Activated T-helper 9 cell treated with anti-CD3 and anti-CD28 coated beads, Interleukin-2, amount 50 U/mL, for 16 hours (primary cell): ENCODE data around the gene TFEC.

Experiments
- DNase-seq: peaks from one replicate; pipeline ENCODE4 v3.0.0-alpha.2; 2020; ENCODE audit warnings: low read depth

The TFEC gene

DNA sequence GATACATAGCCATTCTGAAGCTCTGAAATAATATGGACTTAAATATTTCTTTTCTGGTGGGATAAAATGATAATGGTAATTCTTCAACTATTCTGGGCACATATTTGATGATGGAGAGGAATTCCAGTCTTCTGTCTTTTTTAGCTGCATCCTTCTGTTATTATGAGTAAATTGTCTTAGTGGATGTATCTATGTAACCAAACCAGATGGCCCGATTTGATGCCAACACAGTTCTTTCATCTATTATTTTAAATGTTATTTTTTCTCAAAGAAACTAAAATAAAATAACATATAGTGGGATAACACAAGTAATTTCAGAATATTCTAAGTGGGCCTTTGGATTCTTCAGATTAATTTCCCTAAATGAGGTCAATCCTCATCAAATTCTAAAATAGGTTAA lies 110.2 kb downstream of the TFEC start:
- DNase-seq, result no peak

DNA sequence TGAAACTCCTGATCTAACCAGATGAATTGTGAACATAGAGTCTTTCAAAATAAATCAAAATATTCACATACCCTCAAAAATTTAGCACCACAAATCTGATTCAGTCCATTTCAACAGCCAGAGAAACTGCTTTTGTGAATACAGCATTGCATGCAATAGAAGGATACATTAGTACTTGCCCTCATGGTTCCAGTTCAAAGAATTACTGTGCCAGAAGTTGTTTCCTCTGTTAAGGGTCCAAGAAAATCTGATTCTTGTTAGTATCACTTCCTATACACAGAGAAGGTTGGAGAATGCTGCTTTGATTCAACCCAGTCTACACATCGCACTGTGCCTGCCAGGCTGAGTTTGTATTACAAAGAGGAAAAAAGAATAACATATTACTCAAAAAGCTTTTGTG lies 115.6 kb downstream of the TFEC start:
- DNase-seq, result no peak

DNA sequence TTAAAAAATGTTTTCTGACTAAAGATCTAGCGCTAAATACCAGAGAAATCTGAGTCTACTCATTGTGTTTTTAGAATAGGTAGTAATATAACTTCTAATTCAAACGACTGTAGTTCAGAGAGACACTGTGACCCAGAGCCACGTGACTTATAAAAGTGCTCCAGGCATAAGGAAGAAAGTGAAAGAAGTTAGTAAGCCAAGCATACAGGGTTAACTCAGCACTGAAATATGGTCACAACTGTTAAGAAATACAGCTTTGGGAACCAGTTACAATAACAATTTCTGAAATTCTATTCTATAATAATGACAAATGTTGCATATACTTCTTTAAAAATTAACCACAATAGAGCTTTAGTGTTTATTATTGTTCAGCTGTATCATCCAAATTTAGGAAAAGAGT lies 119.1 kb downstream of the TFEC start:
- DNase-seq, result no peak

DNA sequence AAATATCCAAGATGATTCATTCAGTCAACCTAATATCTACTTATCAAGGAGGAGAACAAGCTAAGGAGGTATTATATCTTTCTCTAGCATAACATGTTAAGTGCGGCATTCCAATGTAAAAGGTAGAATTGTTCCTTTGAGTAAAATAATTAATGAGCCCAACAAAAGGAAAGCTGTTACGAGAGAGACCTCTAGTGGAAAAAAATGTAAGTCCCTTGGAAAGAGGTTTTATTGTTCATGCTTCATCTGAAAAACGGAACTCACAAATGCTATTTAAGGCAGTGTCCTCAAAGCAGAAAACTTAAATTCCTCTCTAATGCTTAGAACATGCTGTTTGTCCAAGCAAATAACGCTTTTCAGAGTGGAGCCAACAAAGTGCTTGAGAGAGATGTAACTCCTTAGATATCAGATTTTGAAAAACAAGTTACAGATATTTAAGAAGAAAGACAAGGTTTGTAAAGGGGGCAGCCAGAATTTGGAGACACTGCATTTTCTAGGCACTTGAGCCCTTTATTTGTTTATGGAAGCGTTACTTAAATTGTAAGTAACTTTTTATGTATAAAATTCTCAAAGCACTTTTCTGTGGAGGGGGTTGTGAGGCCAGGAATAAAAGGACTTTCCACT lies 119.9 kb downstream of the TFEC start:
- DNase-seq, result no peak

DNA sequence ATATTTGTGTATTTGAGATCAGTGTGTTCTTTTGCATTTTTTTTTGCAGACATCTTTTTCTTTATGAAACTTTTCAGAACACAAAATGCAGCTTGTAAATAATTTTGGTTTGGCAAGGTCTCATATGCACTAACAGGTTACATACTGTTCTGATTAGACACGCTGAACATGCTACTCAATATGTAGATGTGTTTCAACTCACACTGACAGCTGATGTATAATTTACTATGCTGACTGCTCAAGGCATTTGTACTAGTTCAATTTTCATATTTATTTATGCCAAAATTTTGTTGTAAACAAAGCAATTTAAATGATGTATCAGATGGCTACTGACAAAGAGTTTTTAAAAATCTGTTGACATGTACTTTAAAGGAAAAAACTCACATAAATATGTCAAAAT lies 123.8 kb downstream of the TFEC start:
- DNase-seq, result no peak

DNA sequence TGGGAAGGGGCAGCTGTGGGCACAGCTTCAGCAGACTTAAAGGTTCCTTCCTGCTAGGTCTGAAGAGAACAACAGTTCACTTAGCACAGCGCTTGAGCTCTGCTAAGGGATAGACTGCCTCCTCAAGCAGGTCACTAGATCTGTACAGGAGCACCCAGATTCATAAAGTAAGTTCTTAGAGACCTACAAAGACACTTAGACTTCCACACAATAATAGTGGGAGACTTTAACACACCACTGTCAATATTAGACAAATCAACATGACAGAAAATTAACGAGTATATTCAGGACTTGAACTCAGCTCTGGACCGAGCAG lies 140.9 kb downstream of the TFEC start:
- DNase-seq, result no peak

DNA sequence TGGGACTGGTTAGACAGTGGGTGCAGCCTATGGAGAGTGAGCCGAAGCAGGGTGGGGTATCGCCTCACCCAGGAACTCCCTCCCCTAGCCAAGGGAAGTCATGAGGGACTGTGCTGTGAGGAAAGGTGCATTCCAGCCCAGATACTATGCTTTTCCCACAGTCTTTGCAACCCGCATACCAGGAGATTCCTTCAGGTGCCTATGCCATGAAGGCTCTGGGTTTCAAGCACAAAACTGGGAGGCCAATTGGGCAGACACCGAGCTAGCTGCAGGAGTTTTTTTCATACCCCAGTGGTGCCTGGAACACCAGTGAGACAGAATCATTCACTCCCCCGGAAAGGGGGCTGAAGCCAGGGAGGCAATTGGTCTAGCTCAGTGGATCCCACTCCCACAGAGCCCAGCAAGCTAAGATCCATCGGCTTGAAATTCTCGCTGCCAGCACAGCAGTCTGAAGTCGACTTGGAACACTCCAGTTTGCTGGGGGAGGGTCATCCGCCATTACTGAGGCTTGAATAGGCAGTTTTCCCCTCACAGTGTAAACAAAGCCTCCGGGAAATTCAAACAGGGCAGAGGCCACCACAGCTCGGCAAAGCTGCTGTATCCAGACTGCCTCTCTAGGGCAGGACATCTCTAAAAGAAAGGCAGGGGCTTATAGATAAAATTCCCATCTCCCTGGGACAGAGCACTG lies 141.4 kb downstream of the TFEC start:
- DNase-seq, result no peak

DNA sequence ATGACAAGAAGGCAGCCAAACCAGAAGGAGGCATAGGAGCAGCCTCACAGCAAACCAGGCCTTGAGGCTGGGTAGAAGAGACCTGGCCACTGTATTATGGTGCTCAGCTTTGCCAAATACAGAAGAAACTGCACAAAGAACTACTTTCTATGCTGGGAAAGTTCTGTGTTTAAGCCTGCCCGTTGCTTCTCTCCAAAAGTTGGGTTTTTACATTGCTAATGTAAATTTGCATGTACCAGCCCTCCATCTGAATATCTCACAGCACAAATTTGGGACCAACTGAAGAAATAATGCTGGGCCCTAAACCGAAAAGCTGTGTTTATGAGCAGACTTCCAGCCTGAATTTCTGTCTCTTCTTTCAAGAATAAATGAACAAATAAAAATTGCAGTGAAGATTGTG lies 145.0 kb downstream of the TFEC start:
- DNase-seq, result no peak
